SK-N-SH treated with all-trans-retinoic acid at 6 μM for 48 hours (cell line): ENCODE measurements around the gene SLC34A1.
"Not testable (repeated sequence)": the region's sequence is repeated elsewhere in the genome, so short reads cannot be mapped to it uniquely, and the experiment has no call there.

ENCODE experiments used
- ATAC-seq: fragments of 200-7000 bp; cut with Tn5 transposase; 3 replicates; pipeline ENCODE4 v1.9.1; 2020; ENCODE audit warnings: mild to moderate bottlenecking, moderate library complexity
- ARNTL ChIP-seq: fragments of 450-650 bp; formaldehyde crosslinking; IDR thresholded peaks from 2 replicates; pipeline ENCODE4 v1.5.0; 2020; ENCODE audit warnings: low read depth, mild to moderate bottlenecking, moderate library complexity, borderline replicate concordance
- BACH2 ChIP-seq: fragments of 250-450 bp; sonication (Bioruptor Pico); IDR thresholded peaks from 2 replicates; pipeline ENCODE4 v1.9.0; 2021; ENCODE audit warnings: mild to moderate bottlenecking, borderline replicate concordance
- CSDC2 ChIP-seq: fragments of 250-450 bp; sonication (Bioruptor Pico); IDR thresholded peaks from 2 replicates; pipeline ENCODE4 v1.5.0; 2020; ENCODE audit warnings: mild to moderate bottlenecking, moderate library complexity
- ESRRG ChIP-seq: fragments of 250-450 bp; sonication (Bioruptor Pico); IDR thresholded peaks from 2 replicates; pipeline ENCODE4 v1.6.1; 2021; ENCODE audit warnings: mild to moderate bottlenecking
- GLIS3 ChIP-seq: fragments of 250-450 bp; sonication (Bioruptor Pico); IDR thresholded peaks from 2 replicates; pipeline ENCODE4 v1.5.0; 2020; ENCODE audit warnings: mild to moderate bottlenecking, moderate library complexity
- ISL1 ChIP-seq: fragments of 250-450 bp; sonication (Bioruptor Pico); IDR thresholded peaks from 2 replicates; pipeline ENCODE4 v2.1.2; 2022; ENCODE audit warnings: mild to moderate bottlenecking, moderate library complexity
- OSR1 ChIP-seq: fragments of 250-450 bp; sonication (Bioruptor Pico); IDR thresholded peaks from 2 replicates; pipeline ENCODE4 v1.8.0; 2022; ENCODE audit warnings: moderate library complexity, mild to moderate bottlenecking, inconsistent platforms
- PATZ1 ChIP-seq: fragments of 250-450 bp; sonication (Bioruptor Pico); IDR thresholded peaks from 2 replicates; pipeline ENCODE4 v1.8.0; 2020; ENCODE audit warnings: mild to moderate bottlenecking, moderate library complexity, borderline replicate concordance
- PPARA ChIP-seq: fragments of 250-450 bp; sonication (Bioruptor Pico); IDR thresholded peaks from 2 replicates; pipeline ENCODE4 v1.5.0; 2020; ENCODE audit warnings: mild to moderate bottlenecking, borderline replicate concordance
- RARB ChIP-seq: fragments of 250-450 bp; sonication (Bioruptor Pico); IDR thresholded peaks from 2 replicates; pipeline ENCODE4 v1.8.0; 2021; ENCODE audit warnings: mild to moderate bottlenecking, moderate library complexity
- SNAI2 ChIP-seq: fragments of 250-450 bp; sonication (Bioruptor Pico); IDR thresholded peaks from 2 replicates; pipeline ENCODE4 v1.5.0; 2020; ENCODE audit warnings: mild to moderate bottlenecking, moderate library complexity
- TCF4 ChIP-seq: fragments of 250-450 bp; sonication (Bioruptor Pico); IDR thresholded peaks from 2 replicates; pipeline ENCODE4 v1.8.0; 2021; ENCODE audit warnings: mild to moderate bottlenecking, moderate library complexity, borderline replicate concordance
- TOX ChIP-seq: fragments of 250-450 bp; sonication (Bioruptor Pico); IDR thresholded peaks from 2 replicates; pipeline ENCODE4 v1.8.0; 2021; ENCODE audit warnings: mild to moderate bottlenecking, moderate library complexity, borderline replicate concordance
- ZC3H10 ChIP-seq: fragments of 250-450 bp; sonication (Bioruptor Pico); IDR thresholded peaks from 2 replicates; pipeline ENCODE4 v1.5.1; 2021; ENCODE audit warnings: mild to moderate bottlenecking, moderate library complexity
- ZFP3 ChIP-seq: fragments of 250-450 bp; sonication (Bioruptor Pico); IDR thresholded peaks from 2 replicates; pipeline ENCODE4 v1.5.0; 2020; ENCODE audit warnings: mild to moderate bottlenecking, moderate library complexity
- ZFP30 ChIP-seq: fragments of 450-650 bp; formaldehyde crosslinking; IDR thresholded peaks from 2 replicates; pipeline ENCODE4 v1.5.0; 2022; ENCODE audit warnings: mild to moderate bottlenecking, moderate library complexity
- ZNF565 ChIP-seq: fragments of 450-650 bp; formaldehyde crosslinking; conservative IDR thresholded peaks from 2 replicates; pipeline ENCODE4 v1.5.0; 2020; ENCODE audit warnings: low read depth, mild to moderate bottlenecking, moderate library complexity
- ZNF70 ChIP-seq: fragments of 450-650 bp; formaldehyde crosslinking; IDR thresholded peaks from 2 replicates; pipeline ENCODE4 v1.5.0; 2020; ENCODE audit warnings: mild to moderate bottlenecking, moderate library complexity
- ZNF8 ChIP-seq: fragments of 450-650 bp; formaldehyde crosslinking; IDR thresholded peaks from 2 replicates; pipeline ENCODE4 v1.5.0; 2020; ENCODE audit warnings: mild to moderate bottlenecking, moderate library complexity
- TF ChIP-seq, protein P1 (sequence below): fragments of 250-450 bp; sonication (Bioruptor Pico); IDR thresholded peaks from 2 replicates; pipeline ENCODE4 v1.8.0; 2021; ENCODE audit warnings: low read depth, mild to moderate bottlenecking, moderate library complexity, borderline replicate concordance
- TF ChIP-seq, protein P2 (sequence below): fragments of 250-450 bp; sonication (Bioruptor Pico); IDR thresholded peaks from 2 replicates; pipeline ENCODE4 v1.5.1; 2020; ENCODE audit warnings: low read depth, mild to moderate bottlenecking, moderate library complexity
- TF ChIP-seq, protein P3 (sequence below): fragments of 250-450 bp; sonication (Bioruptor Pico); IDR thresholded peaks from 2 replicates; pipeline ENCODE4 v1.5.1; 2021; ENCODE audit warnings: mild to moderate bottlenecking, moderate library complexity

SLC34A1 gene

GRCh38 chr5:177339107-177339638 lies 45.1 kb upstream of the SLC34A1 start:
- TF ChIP-seq PATZ1 (CRISPR knock-in tag) (no peak), CSDC2 (CRISPR knock-in tag) (no peak), ZNF565 (CRISPR knock-in tag) (no peak), ZNF8 (no peak)
- TF ChIP-seq, protein P1, sequence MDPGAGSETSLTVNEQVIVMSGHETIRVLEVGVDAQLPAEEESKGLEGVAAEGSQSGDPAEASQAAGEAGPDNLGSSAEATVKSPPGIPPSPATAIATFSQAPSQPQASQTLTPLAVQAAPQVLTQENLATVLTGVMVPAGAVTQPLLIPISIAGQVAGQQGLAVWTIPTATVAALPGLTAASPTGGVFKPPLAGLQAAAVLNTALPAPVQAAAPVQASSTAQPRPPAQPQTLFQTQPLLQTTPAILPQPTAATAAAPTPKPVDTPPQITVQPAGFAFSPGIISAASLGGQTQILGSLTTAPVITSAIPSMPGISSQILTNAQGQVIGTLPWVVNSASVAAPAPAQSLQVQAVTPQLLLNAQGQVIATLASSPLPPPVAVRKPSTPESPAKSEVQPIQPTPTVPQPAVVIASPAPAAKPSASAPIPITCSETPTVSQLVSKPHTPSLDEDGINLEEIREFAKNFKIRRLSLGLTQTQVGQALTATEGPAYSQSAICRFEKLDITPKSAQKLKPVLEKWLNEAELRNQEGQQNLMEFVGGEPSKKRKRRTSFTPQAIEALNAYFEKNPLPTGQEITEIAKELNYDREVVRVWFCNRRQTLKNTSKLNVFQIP (CRISPR knock-in tag) = no peak
- no peak for ATAC-seq

DNA sequence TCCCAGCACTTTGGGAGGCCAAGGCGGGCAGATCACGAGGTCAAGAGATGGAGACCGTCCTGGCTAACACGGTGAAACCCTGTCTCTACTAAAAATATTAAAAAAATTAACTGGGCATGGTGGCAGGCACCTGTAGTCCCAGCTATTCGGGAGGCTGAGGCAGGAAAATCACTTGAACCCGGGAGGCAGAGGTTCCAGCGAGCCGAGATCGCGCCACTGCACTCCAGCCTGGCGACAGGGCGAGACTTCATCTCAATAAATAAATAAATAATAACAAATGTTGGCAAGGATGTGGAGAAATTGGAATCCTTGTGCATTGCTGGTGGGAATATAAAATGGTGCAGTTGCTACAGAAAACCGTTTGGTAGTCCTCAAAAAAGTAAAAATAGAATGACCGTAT lies 41.2 kb upstream of the SLC34A1 start:
- ATAC-seq = not testable (repeated sequence)

DNA sequence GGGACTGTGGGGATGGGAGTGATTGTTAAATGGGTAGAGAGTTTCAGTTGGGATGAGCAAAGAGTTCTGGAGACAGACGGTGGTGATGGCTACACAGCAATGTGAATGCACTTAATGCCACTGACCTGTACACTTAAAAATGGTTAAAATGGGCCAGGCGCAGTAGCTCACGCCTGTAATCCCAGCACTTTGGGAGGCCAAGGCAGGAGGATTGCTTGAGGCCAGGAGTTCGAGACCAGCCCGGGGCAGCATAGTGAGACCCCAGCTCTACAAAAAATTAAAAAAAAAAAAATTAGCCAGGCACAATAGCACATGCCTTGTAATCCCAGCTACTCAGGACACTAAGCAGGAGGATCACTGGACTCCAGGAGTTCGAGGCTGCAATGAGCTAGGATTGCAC lies 40.5 kb upstream of the SLC34A1 start:
- ATAC-seq = no peak
- TF ChIP-seq ARNTL (CRISPR knock-in tag) = no peak
- no peak for TF ChIP-seq RARB (CRISPR knock-in tag)
- no peak for TF ChIP-seq ZNF565 (CRISPR knock-in tag)
- TF ChIP-seq, protein P2, sequence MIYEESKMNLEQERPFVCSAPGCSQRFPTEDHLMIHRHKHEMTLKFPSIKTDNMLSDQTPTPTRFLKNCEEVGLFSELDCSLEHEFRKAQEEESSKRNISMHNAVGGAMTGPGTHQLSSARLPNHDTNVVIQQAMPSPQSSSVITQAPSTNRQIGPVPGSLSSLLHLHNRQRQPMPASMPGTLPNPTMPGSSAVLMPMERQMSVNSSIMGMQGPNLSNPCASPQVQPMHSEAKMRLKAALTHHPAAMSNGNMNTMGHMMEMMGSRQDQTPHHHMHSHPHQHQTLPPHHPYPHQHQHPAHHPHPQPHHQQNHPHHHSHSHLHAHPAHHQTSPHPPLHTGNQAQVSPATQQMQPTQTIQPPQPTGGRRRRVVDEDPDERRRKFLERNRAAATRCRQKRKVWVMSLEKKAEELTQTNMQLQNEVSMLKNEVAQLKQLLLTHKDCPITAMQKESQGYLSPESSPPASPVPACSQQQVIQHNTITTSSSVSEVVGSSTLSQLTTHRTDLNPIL (CRISPR knock-in tag) = no peak
- TF ChIP-seq OSR1 (CRISPR knock-in tag) = no peak
- TF ChIP-seq TOX = no peak
- no peak for TF ChIP-seq CSDC2 (CRISPR knock-in tag)
- TF ChIP-seq BACH2 (CRISPR knock-in tag) = no peak
- TF ChIP-seq ZFP30 (CRISPR knock-in tag) = no peak
- TF ChIP-seq PPARA = no peak
- TF ChIP-seq ESRRG (CRISPR knock-in tag) = no peak
- no peak for TF ChIP-seq ZC3H10 (CRISPR knock-in tag)
- TF ChIP-seq, protein P3, sequence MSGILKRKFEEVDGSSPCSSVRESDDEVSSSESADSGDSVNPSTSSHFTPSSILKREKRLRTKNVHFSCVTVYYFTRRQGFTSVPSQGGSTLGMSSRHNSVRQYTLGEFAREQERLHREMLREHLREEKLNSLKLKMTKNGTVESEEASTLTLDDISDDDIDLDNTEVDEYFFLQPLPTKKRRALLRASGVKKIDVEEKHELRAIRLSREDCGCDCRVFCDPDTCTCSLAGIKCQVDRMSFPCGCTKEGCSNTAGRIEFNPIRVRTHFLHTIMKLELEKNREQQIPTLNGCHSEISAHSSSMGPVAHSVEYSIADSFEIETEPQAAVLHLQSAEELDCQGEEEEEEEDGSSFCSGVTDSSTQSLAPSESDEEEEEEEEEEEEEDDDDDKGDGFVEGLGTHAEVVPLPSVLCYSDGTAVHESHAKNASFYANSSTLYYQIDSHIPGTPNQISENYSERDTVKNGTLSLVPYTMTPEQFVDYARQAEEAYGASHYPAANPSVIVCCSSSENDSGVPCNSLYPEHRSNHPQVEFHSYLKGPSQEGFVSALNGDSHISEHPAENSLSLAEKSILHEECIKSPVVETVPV (CRISPR knock-in tag) = no peak
- TF ChIP-seq GLIS3 (CRISPR knock-in tag) = no peak
- TF ChIP-seq ZNF70 (CRISPR knock-in tag) = no peak
- TF ChIP-seq ZFP3 = no peak
- TF ChIP-seq SNAI2 (CRISPR knock-in tag) = no peak
- no peak for TF ChIP-seq TCF4 (CRISPR knock-in tag)
- TF ChIP-seq ISL1 (CRISPR knock-in tag) = no peak

GRCh38 chr5:177344891-177345290 lies 39.3 kb upstream of the SLC34A1 start:
- TF ChIP-seq ZFP3 = no peak
- no peak for TF ChIP-seq ZC3H10 (CRISPR knock-in tag)
- TF ChIP-seq SNAI2 (CRISPR knock-in tag) = no peak
- TF ChIP-seq OSR1 (CRISPR knock-in tag) = no peak
- TF ChIP-seq ISL1 (CRISPR knock-in tag) = no peak
- TF ChIP-seq ZNF8 = no peak
- no peak for TF ChIP-seq ESRRG (CRISPR knock-in tag)
- TF ChIP-seq PPARA = no peak
- TF ChIP-seq, protein P2 (CRISPR knock-in tag) = no peak
- TF ChIP-seq, protein P3 (CRISPR knock-in tag) = no peak
- TF ChIP-seq, protein P1 (CRISPR knock-in tag) = no peak
- no peak for TF ChIP-seq GLIS3 (CRISPR knock-in tag)
- TF ChIP-seq ZFP30 (CRISPR knock-in tag) = no peak
- no peak for TF ChIP-seq ZNF70 (CRISPR knock-in tag)
- no peak for ATAC-seq
